Kidney (tissue), 14 donors: ENCODE measurements around the gene BHLHA15. TPM values are rescaled to one million over a fixed set of nuclear protein-coding genes. Genes with fewer than 3 reads are reported as not detected.
A peak's percentile ranks its signal among the peaks of the same experiment; 100 is the strongest.

Experiments
- DNase-seq, 5 donors: peaks; one replicate each; pipeline ENCODE4 v3.0.0-alpha.2; 2013 to 2020
- FAIRE-seq: peaks from 2 replicates; lab custom pipeline; 2012; peaks lifted over from hg19 to GRCh38; lab: Jason Lieb, UNC
- H3K27ac ChIP-seq, 2 donors: one replicate each; pipeline ENCODE4 v1.7.0; 2013; ENCODE audit warnings: low read depth in 2 of 2, low read length in 2 of 2, inconsistent platforms in 1 of 2
- H3K27me3 ChIP-seq: one replicate; pipeline ENCODE4 v1.7.1; 2013; ENCODE audit warnings: low read length, inconsistent platforms; ENCODE audit not compliant: control insufficient read depth, insufficient read depth
- H3K36me3 ChIP-seq, 3 donors: one replicate each; pipeline versions ENCODE4 v1.7.0 to v1.7.1; 2013; ENCODE audit warnings: low read length in 3 of 3, control low read depth in 1 of 3, inconsistent platforms in 1 of 3; ENCODE audit not compliant: insufficient read depth in 3 of 3, control insufficient read depth in 2 of 3
- H3K4me1 ChIP-seq, 3 donors: one replicate each; pipeline versions ENCODE4 v1.7.0 to v1.7.1; 2013; ENCODE audit warnings: low read length in 3 of 3, inconsistent platforms in 1 of 3, low read depth in 1 of 3; ENCODE audit not compliant: control insufficient read depth in 2 of 3, insufficient read depth in 2 of 3
- H3K4me3 ChIP-seq, 3 donors: one replicate each; pipeline versions ENCODE4 v1.7.0 to v1.8.1; 2013; ENCODE audit warnings: low read length in 3 of 3, control low read depth in 1 of 3, inconsistent platforms in 1 of 3
- H3K9ac ChIP-seq, 3 donors: one replicate each; pipeline versions ENCODE4 v1.7.0 to v1.7.1; 2013; ENCODE audit warnings: low read length in 3 of 3, control low read depth in 1 of 3, inconsistent platforms in 1 of 3
- H3K9me3 ChIP-seq, 3 donors: one replicate each; pipeline versions ENCODE4 v1.7.0 to v1.7.1; 2013; ENCODE audit warnings: low read length in 3 of 3, control low read depth in 1 of 3, inconsistent platforms in 1 of 3; ENCODE audit not compliant: control insufficient read depth in 2 of 3, insufficient read depth in 1 of 3
- CTCF ChIP-seq: IDR thresholded peaks from 3 replicates; pipeline ENCODE4 v1.5.1; 2012; ENCODE audit warnings: mild to moderate bottlenecking, moderate library complexity, borderline replicate concordance; ENCODE audit not compliant: insufficient read depth; ENCODE audit errors: extremely low read depth
- intact Hi-C: fragments of 100-400 bp; cut with DNase I; formaldehyde crosslinking; loops from one replicate; pipeline ENCODE4 v1.11.1; 2022
- polyA plus RNA-seq: library from polyadenylated mRNA; stranded (reverse); fragments of 350-450 nt; fragmentation: Illumina TruSeq; extraction: RNeasy Lipid Tissue Mini Kit (QIAGEN cat#74804); gene quantifications from one replicate; pipeline ENCODE4 v1.2.3, GENCODE V29; 2014; ENCODE audit warnings: low read depth, low replicate concordance; ENCODE audit not compliant: insufficient read depth
- total RNA-seq: library from RNA; stranded (reverse); fragmentation: NEBNext Ultra II Directional; extraction: Animal tissue kit (Norgen Biotek cat#: 25700); gene quantifications from one replicate; pipeline ENCODE4 v1.2.1, GENCODE V29; 2021
- donor health status: control.
- donor health status: control.
- donor health status: control.
- donor health status: control.
- donor health status: control.
- donor health status: DM: yes; HTN: yes; CAD: no.
- donor health status: Normal renal cell carcinoma (clear cell type).

The BHLHA15 gene
- total and polyA plus RNA-seq, 2 donors from 2014 or later: 3.1 TPM; not detected in 1

GRCh38 chr7:98194186-98194585, 17.1 kb upstream of the BHLHA15 start:
- Histone ChIP-seq H3K9me3 (no peaks in the 10 kb centered on the region), H3K9ac (no peak overlapping the region), H3K27ac (no peak overlapping the region), H3K4me3 (no peak overlapping the region), H3K27me3 (no peaks in the 10 kb centered on the region), H3K36me3 (peaks cover 0 to 16% (median 9%) of the 10 kb centered on the region in 3 donors), H3K4me1 (peaks cover 0 to 7% (median 0%) of the 10 kb centered on the region in 3 donors)
- no peak for FAIRE-seq
- no peak for TF ChIP-seq CTCF
- intact Hi-C loops: no loop called here
- peak in 1 of 5 donors; percentile 58 for DNase-seq

GRCh38 chr7:98194672-98195457, 16.4 kb upstream of the BHLHA15 start:
- intact Hi-C loops: no loop called here
- no peak overlapping the region for H3K4me3 ChIP-seq
- peaks cover 0 to 16% (median 9%) of the 10 kb centered on the region in 3 donors for H3K36me3 ChIP-seq
- no peak overlapping the region for H3K9ac ChIP-seq
- no peak for FAIRE-seq
- no peak overlapping the region for H3K27ac ChIP-seq
- H3K4me1 ChIP-seq: peaks cover 0 to 7% (median 0%) of the 10 kb centered on the region in 3 donors
- H3K27me3 ChIP-seq: no peaks in the 10 kb centered on the region
- DNase-seq: peak in 1 of 5 donors; percentile 59
- no peak for TF ChIP-seq CTCF
- H3K9me3 ChIP-seq: no peaks in the 10 kb centered on the region

- H3K27me3 ChIP-seq: no peaks in the 10 kb centered on the region
- H3K9me3 ChIP-seq: no peaks in the 10 kb centered on the region
- no peak overlapping the region for H3K4me3 ChIP-seq
- H3K4me1 ChIP-seq: peaks cover 0 to 7% (median 0%) of the 10 kb centered on the region in 3 donors
- H3K36me3 ChIP-seq: peaks cover 0 to 14% (median 9%) of the 10 kb centered on the region in 3 donors
- no peak overlapping the region for H3K9ac ChIP-seq
- intact Hi-C loops: no loop called here
- FAIRE-seq: no peak
- no peak for TF ChIP-seq CTCF
- DNase-seq: no peak
- no peak overlapping the region for H3K27ac ChIP-seq
These were observed 14.3 kb upstream of the BHLHA15 start for GRCh38 chr7:98196706-98197605.
